ENCODE results near the gene PLXNC1.

Gene PLXNC1

GRCh38 chr12:94338006-94338794 lies 189.8 kb downstream of the PLXNC1 start:
- no peak for DNase-seq (ENCODE audit: low spot score)

- no peak for DNase-seq (ENCODE audit: low spot score)
Measured at GRCh38 chr12:94340573-94340972, 192.2 kb downstream of the PLXNC1 start.

- no peak for DNase-seq (ENCODE audit: low spot score)
Measured at GRCh38 chr12:94353130-94353529, 204.8 kb downstream of the PLXNC1 start.

All from Ammon's horn (tissue), 1 donor.